HEK293T (cell line): Measurements from ENCODE around the gene LCLAT1.

Experiments used
- BHLHE40 ChIP-seq: fragments of 450-650 bp; IDR thresholded peaks from 2 replicates; pipeline ENCODE4 v1.6.1; 2016; ENCODE audit warnings: mild to moderate bottlenecking, moderate library complexity, borderline replicate concordance
- CTBP1 ChIP-seq: fragments of 450-650 bp; IDR thresholded peaks from 2 replicates; pipeline ENCODE4 v1.6.1; 2016; ENCODE audit warnings: borderline replicate concordance
- ELF4 ChIP-seq: fragments of 450-650 bp; IDR thresholded peaks from 2 replicates; pipeline ENCODE4 v1.6.1; 2017; ENCODE audit warnings: antibody characterized with exemption

- TF ChIP-seq ELF4 (no peak), CTBP1 (no peak), BHLHE40 (no peak)
These were observed 120.3 kb downstream of the LCLAT1 start for GRCh38 chr2:30567317-30567716.
